Large intestine (tissue), 3 donors: ENCODE data around the gene CPB1. TPM values are rescaled to one million over a fixed set of nuclear protein-coding genes. Genes with fewer than 3 reads are reported as not detected.

Experiments used
- DNase-seq, 2 donors: peaks; one replicate each; pipeline versions ENCODE4 v3.0.0 to v3.0.0-alpha.2; 2013
- H3K27ac ChIP-seq: one replicate; pipeline ENCODE4 v1.5.1; 2013; ENCODE audit warnings: low read length
- H3K27me3 ChIP-seq: 2 replicates; pipeline ENCODE4 v1.6.1; 2013; ENCODE audit warnings: low read length; ENCODE audit not compliant: control insufficient read depth, insufficient read depth
- H3K36me3 ChIP-seq: 2 replicates; pipeline ENCODE4 v1.6.1; 2013; ENCODE audit warnings: low read length; ENCODE audit not compliant: control insufficient read depth, insufficient read depth
- H3K4me1 ChIP-seq: one replicate; pipeline ENCODE4 v1.6.1; 2013; ENCODE audit warnings: low read length; ENCODE audit not compliant: control insufficient read depth, insufficient read depth
- H3K4me3 ChIP-seq: one replicate; pipeline ENCODE4 v1.5.1; 2013; ENCODE audit warnings: low read length
- H3K9me3 ChIP-seq: one replicate; pipeline ENCODE4 v1.6.1; 2013; ENCODE audit warnings: mild to moderate bottlenecking, low read depth, low read length, moderate library complexity; ENCODE audit not compliant: control insufficient read depth
- WGBS: methylation state at CpG from one replicate; pipeline ENCODE4 v1.1.5; 2013; ENCODE audit warnings: low lambda C conversion rate; ENCODE audit not compliant: insufficient coverage; 5-methylcytosine and 5-hydroxymethylcytosine counted together
- polyA plus RNA-seq: library from polyadenylated mRNA; unstranded; fragments of 120-200 nt; gene quantifications from one replicate; pipeline ENCODE4 v1.2.1, GENCODE V29; 2013

Gene CPB1
- polyA plus RNA-seq, 1 donor: 1.9 TPM

- H3K36me3 ChIP-seq: no peaks in the 10 kb centered on the region
- no peak overlapping the region for H3K27ac ChIP-seq
- no peak overlapping the region for H3K4me3 ChIP-seq
- H3K27me3 ChIP-seq: no peaks in the 10 kb centered on the region
- DNase-seq: no peak
- H3K9me3 ChIP-seq: no peaks in the 10 kb centered on the region
- no peaks in the 10 kb centered on the region for H3K4me1 ChIP-seq
Measured at GRCh38 chr3:148880681-148881080, 53.1 kb downstream of the CPB1 start.

GRCh38 chr3:148881286-148881685 is 53.7 kb downstream of the CPB1 start:
- Histone ChIP-seq H3K4me1 (no peaks in the 10 kb centered on the region), H3K36me3 (no peaks in the 10 kb centered on the region), H3K9me3 (no peaks in the 10 kb centered on the region), H3K27me3 (no peaks in the 10 kb centered on the region), H3K27ac (no peak overlapping the region), H3K4me3 (no peak overlapping the region)
- 94% methylated on average over 2 of the region's 2 CpGs for WGBS
- no peak for DNase-seq

- Histone ChIP-seq H3K27ac (no peak overlapping the region), H3K4me1 (no peaks in the 10 kb centered on the region), H3K4me3 (no peak overlapping the region), H3K36me3 (no peaks in the 10 kb centered on the region), H3K27me3 (no peaks in the 10 kb centered on the region), H3K9me3 (no peaks in the 10 kb centered on the region)
- no peak for DNase-seq
- WGBS: 60% methylated on average over 1 of the region's 4 CpGs
Measured at GRCh38 chr3:148882288-148882687, 54.7 kb downstream of the CPB1 start.

- no CpG with 5 or more reads among the region's 1 CpG for WGBS
- H3K27ac ChIP-seq: no peak overlapping the region
Measured at GRCh38 chr3:148883163-148883562, 55.6 kb downstream of the CPB1 start.

GRCh38 chr3:148884261-148884660 is 56.6 kb downstream of the CPB1 start:
- no peaks in the 10 kb centered on the region for H3K9me3 ChIP-seq
- no peak for DNase-seq
- H3K27me3 ChIP-seq: no peaks in the 10 kb centered on the region
- H3K4me1 ChIP-seq: no peaks in the 10 kb centered on the region
- H3K36me3 ChIP-seq: no peaks in the 10 kb centered on the region
- no peak overlapping the region for H3K4me3 ChIP-seq
- H3K27ac ChIP-seq: no peak overlapping the region

More at GRCh38 chr3:148883163-148883562, 55.6 kb downstream of the CPB1 start:
- DNase-seq: no peak
- no peaks in the 10 kb centered on the region for H3K4me1 ChIP-seq
- H3K27me3 ChIP-seq: no peaks in the 10 kb centered on the region
- H3K4me3 ChIP-seq: no peak overlapping the region
- H3K9me3 ChIP-seq: no peaks in the 10 kb centered on the region
- no peaks in the 10 kb centered on the region for H3K36me3 ChIP-seq

- H3K4me1 ChIP-seq: no peaks in the 10 kb centered on the region
- H3K4me3 ChIP-seq: no peak overlapping the region
- no peak for DNase-seq
- no peak overlapping the region for H3K27ac ChIP-seq
- no peaks in the 10 kb centered on the region for H3K9me3 ChIP-seq
- 100% methylated on average over 1 of the region's 2 CpGs for WGBS
- H3K36me3 ChIP-seq: no peaks in the 10 kb centered on the region
- H3K27me3 ChIP-seq: no peaks in the 10 kb centered on the region
Measured at GRCh38 chr3:148889828-148890227, 62.2 kb downstream of the CPB1 start.

- Histone ChIP-seq H3K36me3 (no peaks in the 10 kb centered on the region), H3K9me3 (no peaks in the 10 kb centered on the region), H3K4me1 (no peaks in the 10 kb centered on the region), H3K4me3 (no peak overlapping the region), H3K27ac (no peak overlapping the region), H3K27me3 (no peaks in the 10 kb centered on the region)
- no peak for DNase-seq
- WGBS: no CpG with 5 or more reads among the region's 3 CpGs
Measured at GRCh38 chr3:148896062-148896461, 68.5 kb downstream of the CPB1 start.

GRCh38 chr3:148901987-148902791 is 74.6 kb downstream of the CPB1 start:
- WGBS: 87% methylated on average over 3 of the region's 4 CpGs
- no peaks in the 10 kb centered on the region for H3K27me3 ChIP-seq
- DNase-seq: no peak

GRCh38 chr3:148903022-148903442 is 75.4 kb downstream of the CPB1 start:
- no peaks in the 10 kb centered on the region for H3K4me1 ChIP-seq
- no peak overlapping the region for H3K27ac ChIP-seq
- H3K27me3 ChIP-seq: no peaks in the 10 kb centered on the region
- WGBS: no CpG with 5 or more reads among the region's 2 CpGs
- H3K9me3 ChIP-seq: no peaks in the 10 kb centered on the region
- no peak for DNase-seq
- H3K4me3 ChIP-seq: no peak overlapping the region
- H3K36me3 ChIP-seq: no peaks in the 10 kb centered on the region

More at GRCh38 chr3:148901987-148902791, 74.6 kb downstream of the CPB1 start:
- Histone ChIP-seq H3K4me3 (no peak overlapping the region), H3K27ac (no peak overlapping the region), H3K36me3 (no peaks in the 10 kb centered on the region), H3K4me1 (no peaks in the 10 kb centered on the region), H3K9me3 (no peaks in the 10 kb centered on the region)

- no peaks in the 10 kb centered on the region for H3K9me3 ChIP-seq
- no peak for DNase-seq
Measured at GRCh38 chr3:148903941-148904340, 76.3 kb downstream of the CPB1 start.

GRCh38 chr3:148906667-148907066 is 79.1 kb downstream of the CPB1 start:
- WGBS: no CpG with 5 or more reads among the region's 2 CpGs
- Histone ChIP-seq H3K9me3 (no peaks in the 10 kb centered on the region), H3K27ac (no peak overlapping the region)

More at GRCh38 chr3:148903941-148904340, 76.3 kb downstream of the CPB1 start:
- no peaks in the 10 kb centered on the region for H3K36me3 ChIP-seq
- no peak overlapping the region for H3K4me3 ChIP-seq
- no peak overlapping the region for H3K27ac ChIP-seq
- H3K4me1 ChIP-seq: no peaks in the 10 kb centered on the region
- H3K27me3 ChIP-seq: no peaks in the 10 kb centered on the region

More at GRCh38 chr3:148906667-148907066, 79.1 kb downstream of the CPB1 start:
- no peak for DNase-seq
- no peaks in the 10 kb centered on the region for H3K27me3 ChIP-seq
- no peaks in the 10 kb centered on the region for H3K36me3 ChIP-seq
- no peaks in the 10 kb centered on the region for H3K4me1 ChIP-seq
- H3K4me3 ChIP-seq: no peak overlapping the region
